Lower lobe of right lung (tissue), 2 donors: ENCODE results near the gene C21orf58. TPM values are rescaled to one million over a fixed set of nuclear protein-coding genes. Genes with fewer than 3 reads are reported as not detected.

ENCODE experiments used
- ATAC-seq, 2 donors: fragments of 200-7000 bp; cut with Tn5 transposase; one replicate each; pipeline ENCODE4 v1.9.1; 2020 to 2022; ENCODE audit warnings: mild to moderate bottlenecking in 2 of 2, moderate library complexity in 2 of 2
- DNase-seq: peaks from one replicate; pipeline ENCODE4 v3.0.0-alpha.2; 2020
- H3K27ac ChIP-seq: fragments of 200-600 bp; one replicate; pipeline ENCODE4 v1.8.0; 2022
- H3K27me3 ChIP-seq: fragments of 200-600 bp; one replicate; pipeline ENCODE4 v1.8.0; 2022; ENCODE audit warnings: low read depth
- H3K36me3 ChIP-seq: fragments of 200-600 bp; one replicate; pipeline ENCODE4 v1.8.0; 2022; ENCODE audit warnings: mild to moderate bottlenecking
- H3K4me1 ChIP-seq: fragments of 200-600 bp; one replicate; pipeline ENCODE4 v1.8.0; 2022
- H3K4me3 ChIP-seq: fragments of 200-600 bp; one replicate; pipeline ENCODE4 v1.8.0; 2022; ENCODE audit warnings: mild to moderate bottlenecking
- H3K9me3 ChIP-seq: fragments of 200-600 bp; one replicate; pipeline ENCODE4 v1.8.0; 2022
- CTCF ChIP-seq: fragments of 200-600 bp; IDR thresholded peaks from one replicate; pipeline ENCODE4 v1.8.0; 2022; ENCODE audit warnings: antibody characterized with exemption, mild to moderate bottlenecking
- intact Hi-C: fragments of 100-400 bp; cut with DNase I; formaldehyde crosslinking; loops from one replicate; pipeline ENCODE4 v1.11.0; 2022
- total RNA-seq: library from RNA; stranded (reverse); fragmentation: NEBNext Ultra II Directional; extraction: Animal tissue kit (Norgen Biotek cat#: 25700); gene quantifications from one replicate; pipeline ENCODE4 v1.2.1, GENCODE V29; 2021
- donor health status: DM: no; HTN: yes; CAD: no; lungs with severe emphysema.

The C21orf58 gene
- total RNA-seq, 1 donor from 2014 or later: 9.5 TPM

GRCh38 chr21:46352913-46353312 is 29.2 kb upstream of the C21orf58 start:
- H3K4me3 ChIP-seq: no peak overlapping the region
- intact Hi-C loops: no loop called here
- no peaks in the 10 kb centered on the region for H3K9me3 ChIP-seq
- H3K27me3 ChIP-seq: no peaks in the 10 kb centered on the region
- H3K36me3 ChIP-seq: peaks cover 98% of the 10 kb centered on the region
- H3K4me1 ChIP-seq: no peaks in the 10 kb centered on the region
- ATAC-seq (no peak), DNase-seq (no peak)
- no peak for TF ChIP-seq CTCF
- H3K27ac ChIP-seq: no peak overlapping the region

GRCh38 chr21:46352164-46352515 is 28.5 kb upstream of the C21orf58 start:
- no peak for DNase-seq
- no peak for TF ChIP-seq CTCF
- no peak for ATAC-seq
- Histone ChIP-seq H3K27ac (no peak overlapping the region), H3K4me3 (no peak overlapping the region), H3K4me1 (no peaks in the 10 kb centered on the region), H3K27me3 (no peaks in the 10 kb centered on the region), H3K36me3 (peaks cover 98% of the 10 kb centered on the region), H3K9me3 (no peaks in the 10 kb centered on the region)
- intact Hi-C loops: no loop called here

- no peak for TF ChIP-seq CTCF
- intact Hi-C loops: no loop called here
- Histone ChIP-seq H3K4me3 (no peak overlapping the region), H3K27ac (no peak overlapping the region), H3K4me1 (no peaks in the 10 kb centered on the region), H3K27me3 (no peaks in the 10 kb centered on the region), H3K9me3 (no peaks in the 10 kb centered on the region), H3K36me3 (peaks cover 98% of the 10 kb centered on the region)
- DNase-seq (no peak), ATAC-seq (no peak)
Observed at GRCh38 chr21:46351476-46352163, 27.9 kb upstream of the C21orf58 start.

GRCh38 chr21:46350981-46351380 is 27.3 kb upstream of the C21orf58 start:
- ATAC-seq: no peak
- Histone ChIP-seq H3K4me1 (no peaks in the 10 kb centered on the region), H3K27me3 (no peaks in the 10 kb centered on the region), H3K4me3 (no peak overlapping the region), H3K36me3 (peaks cover 98% of the 10 kb centered on the region), H3K27ac (no peak overlapping the region), H3K9me3 (no peaks in the 10 kb centered on the region)
- intact Hi-C loops: no loop called here
- TF ChIP-seq CTCF: no peak
- DNase-seq: no peak

- ATAC-seq: no peak
- intact Hi-C loops: no loop called here
- Histone ChIP-seq H3K36me3 (peaks cover 98% of the 10 kb centered on the region), H3K27ac (no peak overlapping the region), H3K4me1 (no peaks in the 10 kb centered on the region), H3K4me3 (no peak overlapping the region), H3K27me3 (no peaks in the 10 kb centered on the region), H3K9me3 (no peaks in the 10 kb centered on the region)
- DNase-seq: no peak
- no peak for TF ChIP-seq CTCF
Observed at GRCh38 chr21:46350571-46350970, 26.9 kb upstream of the C21orf58 start.
